RCC 7860 (cell line): Measurements from ENCODE around the gene PPWD1.
A peak's percentile ranks its signal among the peaks of the same experiment; 100 is the strongest.
"Not testable (repeated sequence)": the region's sequence is repeated elsewhere in the genome, so short reads cannot be mapped to it uniquely, and the experiment has no call there.

ENCODE experiments used
- DNase-seq: peaks from one replicate; pipeline ENCODE4 v3.0.0-alpha.2; 2015; ENCODE audit warnings: low spot score
- FAIRE-seq: peaks from 2 replicates; lab custom pipeline; 2012; peaks lifted over from hg19 to GRCh38; lab: Jason Lieb, UNC

PPWD1 gene

DNA sequence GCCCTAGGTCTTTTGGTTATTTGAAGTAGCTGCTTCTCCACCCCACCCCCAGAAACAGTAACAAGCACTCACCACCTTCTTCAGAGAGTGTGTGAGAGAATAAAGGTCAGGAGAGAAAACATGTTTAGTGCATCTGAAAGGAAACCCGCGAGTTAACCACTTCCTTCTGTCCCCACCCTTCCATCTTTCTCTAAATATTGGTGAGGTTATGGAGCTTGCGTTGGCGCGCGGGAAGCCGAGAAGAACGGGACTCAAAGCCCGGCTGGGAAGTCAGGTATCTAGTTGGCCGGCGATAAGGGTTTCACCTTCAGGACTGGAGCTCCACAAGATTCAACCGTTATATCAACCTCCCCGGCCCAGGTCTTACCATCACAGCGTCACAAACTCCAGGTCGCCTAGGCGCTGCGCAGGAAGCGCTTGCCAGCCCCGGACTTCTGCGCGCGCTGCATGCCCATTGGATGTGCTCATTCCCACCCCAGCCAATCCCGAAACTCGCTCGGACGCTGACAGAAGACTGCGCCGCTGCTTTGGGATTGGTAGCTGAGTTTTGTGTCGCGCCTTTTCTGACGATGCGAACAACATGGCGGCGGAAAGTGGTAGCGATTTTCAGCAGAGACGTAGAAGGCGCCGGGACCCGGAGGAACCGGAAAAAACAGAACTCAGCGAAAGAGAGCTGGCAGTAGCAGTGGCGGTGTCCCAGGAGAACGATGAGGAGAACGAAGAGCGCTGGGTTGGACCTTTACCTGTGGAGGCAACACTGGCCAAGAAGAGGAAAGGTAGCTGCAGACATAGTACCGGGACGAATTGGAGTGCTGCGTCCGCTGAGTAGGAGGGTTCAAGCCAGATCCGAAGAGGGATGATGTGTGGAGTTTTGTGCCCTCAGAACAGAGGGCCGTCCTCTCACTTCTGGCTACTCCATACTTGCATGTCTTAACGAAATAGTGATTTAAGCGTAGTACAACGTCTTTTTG is at the start of gene PPWD1, which contains the start of gene CENPK:
TSS of gene PPWD1 (plus strand) at position 566 of the 971 bp plus-strand sequence. CDS start at position 581, 15 bp downstream.
TSS of gene CENPK (minus strand) at position 438 of the 971 bp plus-strand sequence. CDS start 8,261 bp downstream, outside the sequence.
- peak; percentile 59 for FAIRE-seq
- DNase-seq = peak; percentile 80

DNA sequence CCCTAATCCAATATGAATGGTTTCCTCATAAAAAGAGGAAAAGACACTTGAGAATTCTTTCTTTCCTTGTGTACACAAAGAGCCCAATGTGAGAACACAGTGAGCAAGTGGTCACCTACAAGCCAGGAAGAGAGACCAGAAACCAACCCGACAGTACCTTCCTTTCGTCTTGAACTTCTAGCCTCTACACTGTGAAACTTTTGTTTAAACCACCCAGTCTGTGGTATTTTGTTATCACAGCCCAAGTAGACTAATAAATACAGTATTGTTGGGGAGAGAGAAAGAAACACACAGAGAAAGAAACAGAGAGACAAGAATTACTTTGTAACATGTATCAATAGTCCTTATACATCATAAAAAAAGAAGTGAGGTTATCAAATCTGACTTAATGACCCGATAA is 37.4 kb upstream of the PPWD1 start:
- FAIRE-seq = no peak
- no peak for DNase-seq

DNA sequence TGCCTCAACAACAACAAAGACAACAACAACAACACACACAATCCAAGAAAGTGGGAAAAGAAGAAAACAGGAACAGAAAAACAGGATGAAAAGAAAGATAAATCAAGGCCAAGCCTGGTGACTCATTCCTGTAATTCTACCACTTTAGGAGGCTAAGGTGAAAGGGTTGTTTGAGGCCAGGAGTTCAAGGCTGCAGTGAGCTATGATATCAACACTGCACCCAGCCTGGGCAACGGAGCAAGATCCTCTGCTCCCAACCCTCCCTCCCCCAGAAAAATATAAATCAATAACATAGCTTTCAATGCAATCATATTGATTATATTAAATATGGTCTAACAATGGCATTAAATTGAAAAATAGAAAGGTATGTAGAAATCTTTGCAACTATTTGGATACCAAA is 32.2 kb upstream of the PPWD1 start:
- FAIRE-seq (no peak), DNase-seq (no peak)

DNA sequence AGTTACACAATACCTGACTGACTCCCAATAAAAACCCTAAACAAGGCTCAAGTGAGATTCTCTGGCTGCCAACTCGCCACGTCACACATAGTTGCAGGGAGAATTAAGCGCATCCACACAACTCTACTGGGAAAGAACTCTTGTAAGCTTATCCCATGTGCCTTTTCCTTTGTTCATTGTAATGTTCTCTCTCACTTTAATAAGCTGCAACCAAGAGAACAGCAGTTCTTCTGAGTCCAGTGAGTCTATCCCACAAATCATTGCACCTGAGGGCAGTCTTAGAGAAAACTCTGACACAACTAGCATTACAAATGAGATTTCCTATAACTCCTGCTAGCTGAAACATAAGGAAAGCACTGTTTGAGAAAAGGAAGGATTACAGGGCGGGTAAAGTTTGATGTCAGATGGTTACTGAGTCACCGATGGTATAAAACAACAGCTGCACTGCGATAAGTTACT is 27.5 kb upstream of the PPWD1 start:
- DNase-seq = no peak
- no peak for FAIRE-seq

DNA sequence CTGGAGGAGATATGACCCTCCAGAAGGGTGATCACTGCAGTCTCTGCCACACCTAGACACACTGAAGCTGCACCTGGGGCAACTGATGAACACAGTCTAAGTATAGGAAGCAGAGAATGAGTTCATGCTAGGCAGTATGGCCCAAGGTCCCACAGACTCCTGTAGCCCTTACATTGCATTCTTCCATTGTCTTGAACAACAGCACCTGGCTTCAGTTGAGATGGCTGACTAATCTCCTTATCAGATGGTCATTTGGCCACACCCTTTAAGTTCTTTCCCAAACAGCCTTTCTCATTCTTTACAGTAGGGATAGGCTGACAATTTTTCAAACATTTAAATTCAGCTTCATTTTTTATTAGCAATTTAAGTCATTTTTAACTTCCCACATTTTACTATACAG is 23.3 kb upstream of the PPWD1 start:
- no peak for DNase-seq
- FAIRE-seq = no peak

DNA sequence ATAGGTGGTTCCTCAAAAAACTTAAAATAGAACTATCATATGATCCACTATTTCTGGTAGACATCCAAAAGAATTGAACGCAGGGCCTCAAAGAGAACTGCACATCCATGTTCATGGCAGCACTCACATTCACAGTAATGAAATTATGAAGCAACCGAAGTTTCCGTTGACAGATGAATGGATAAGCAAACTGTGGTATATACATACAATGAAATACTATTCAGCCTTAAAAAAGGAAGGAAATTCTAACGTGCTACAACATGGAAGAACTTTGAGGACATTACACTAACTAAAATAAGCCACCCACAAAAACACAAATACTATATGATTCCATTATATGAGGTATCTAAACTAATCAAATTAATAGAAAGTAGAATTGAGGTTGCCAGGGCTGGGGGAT is 18.6 kb upstream of the PPWD1 start:
- FAIRE-seq = no peak
- no peak for DNase-seq

DNA sequence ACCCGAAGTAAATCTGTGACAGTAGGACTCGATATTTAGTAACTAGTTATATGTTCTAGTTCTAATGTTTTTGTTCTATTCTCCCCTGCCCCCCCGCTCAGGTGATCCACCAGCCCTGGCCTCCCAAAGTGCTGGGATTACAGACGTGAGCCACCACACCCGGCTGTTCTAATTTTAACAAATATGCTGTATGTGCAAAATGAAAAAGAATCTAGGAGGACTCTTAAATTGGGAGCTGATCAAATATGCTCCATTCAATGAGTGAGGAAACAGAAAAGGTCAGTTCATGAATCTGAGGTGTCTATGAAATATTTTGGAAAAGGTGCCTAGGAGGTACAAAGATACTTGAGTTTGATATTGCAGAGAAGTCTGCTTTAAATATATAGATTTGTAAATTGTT is 17.0 kb upstream of the PPWD1 start:
- FAIRE-seq (no peak), DNase-seq (no peak)

DNA sequence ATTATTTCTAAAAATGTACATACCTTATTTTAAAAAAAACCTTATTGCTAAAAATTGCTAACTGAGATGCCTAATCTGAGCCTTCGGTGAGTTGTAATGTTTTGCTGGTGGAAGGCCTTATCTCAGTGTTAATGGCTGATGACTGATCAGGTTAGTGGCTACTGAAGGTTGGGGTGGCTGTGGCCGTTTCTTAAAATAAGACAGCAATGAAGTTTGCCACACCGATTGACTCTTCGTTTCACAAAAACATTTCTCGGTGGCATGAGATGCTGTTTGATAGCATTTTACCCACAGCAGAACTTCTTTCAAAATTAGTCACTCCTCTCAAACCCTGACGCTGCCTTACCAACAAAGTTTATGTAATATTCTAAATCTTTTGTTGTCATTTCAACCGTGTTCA is 14.8 kb upstream of the PPWD1 start:
- FAIRE-seq = no peak
- DNase-seq = no peak

DNA sequence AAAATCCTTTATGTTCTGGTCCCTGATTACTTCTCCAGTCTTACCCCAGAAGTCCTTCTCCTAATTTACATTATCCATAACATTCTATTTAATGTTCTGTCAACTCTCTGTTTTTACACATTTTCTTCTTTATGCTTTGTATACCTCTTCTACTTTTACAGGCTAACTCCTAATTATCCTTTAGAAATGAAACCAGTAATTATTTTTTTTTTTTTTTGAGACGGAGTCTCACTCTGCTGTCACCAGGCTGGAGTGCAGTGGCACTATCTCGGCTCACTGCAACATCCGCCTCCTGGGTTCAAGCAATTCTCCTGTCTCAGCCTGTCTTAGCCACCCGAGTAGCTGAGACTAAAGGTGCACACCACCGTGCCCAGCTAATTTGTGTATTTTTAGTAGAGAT is 9.2 kb upstream of the PPWD1 start:
- DNase-seq (no peak), FAIRE-seq (no peak)

DNA sequence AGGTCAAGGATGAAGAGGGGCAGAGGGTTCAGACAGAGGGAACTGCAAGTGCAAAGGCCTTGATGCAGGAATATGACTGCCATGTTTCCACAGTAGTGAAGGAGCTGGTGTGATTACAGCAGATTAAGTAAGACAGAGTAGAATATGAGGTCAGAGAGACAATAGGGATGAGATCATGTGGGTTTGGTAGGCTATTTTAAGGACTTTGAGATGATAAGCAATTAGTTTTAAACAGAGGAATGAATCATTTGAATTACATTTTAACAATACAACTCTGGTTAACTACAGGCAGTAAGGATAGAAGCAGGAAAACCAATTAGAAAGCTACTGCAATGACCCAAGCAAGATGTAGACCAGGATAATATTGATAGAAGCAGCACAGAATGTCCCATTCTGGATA is 7.8 kb upstream of the PPWD1 start:
- FAIRE-seq = no peak
- no peak for DNase-seq

DNA sequence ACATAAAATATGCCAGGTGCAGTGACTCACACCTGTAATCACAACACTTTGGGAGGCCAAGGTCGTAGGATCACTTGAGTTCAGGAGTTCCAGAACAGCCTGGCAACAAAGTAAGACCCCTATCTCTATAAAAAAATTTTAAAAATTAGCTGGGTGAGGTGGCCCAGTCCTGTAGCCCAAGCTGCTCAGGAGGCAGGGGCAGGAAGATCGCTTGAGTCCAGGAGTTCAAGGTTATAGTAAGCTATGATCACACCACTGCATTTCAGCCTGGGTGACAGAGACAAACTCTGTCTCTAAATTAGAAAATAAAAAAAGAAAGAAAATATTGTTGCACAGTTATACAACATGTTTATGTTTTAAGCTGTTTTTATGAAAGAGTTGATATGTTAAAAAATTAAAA is 6.9 kb upstream of the PPWD1 start:
- no peak for FAIRE-seq
- no peak for DNase-seq

DNA sequence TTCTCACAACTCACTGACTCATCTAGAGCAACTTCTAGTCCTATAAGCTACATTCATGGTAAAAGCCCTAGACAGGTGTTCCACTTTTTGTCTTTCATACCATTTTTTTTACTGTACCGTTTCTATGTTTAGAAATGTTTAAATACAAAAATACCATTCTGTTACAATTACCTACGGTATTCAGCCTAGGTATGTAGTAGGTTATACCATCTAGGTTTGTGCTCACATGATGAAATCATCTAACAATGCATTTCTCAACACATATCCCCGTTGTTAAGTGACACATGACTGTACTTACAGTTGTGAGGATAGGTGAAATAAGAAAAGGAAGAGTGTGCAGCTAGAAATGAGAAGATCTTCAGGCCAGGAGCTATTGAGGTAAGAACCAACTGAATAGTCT is 6.4 kb upstream of the PPWD1 start:
- DNase-seq (no peak), FAIRE-seq (no peak)

DNA sequence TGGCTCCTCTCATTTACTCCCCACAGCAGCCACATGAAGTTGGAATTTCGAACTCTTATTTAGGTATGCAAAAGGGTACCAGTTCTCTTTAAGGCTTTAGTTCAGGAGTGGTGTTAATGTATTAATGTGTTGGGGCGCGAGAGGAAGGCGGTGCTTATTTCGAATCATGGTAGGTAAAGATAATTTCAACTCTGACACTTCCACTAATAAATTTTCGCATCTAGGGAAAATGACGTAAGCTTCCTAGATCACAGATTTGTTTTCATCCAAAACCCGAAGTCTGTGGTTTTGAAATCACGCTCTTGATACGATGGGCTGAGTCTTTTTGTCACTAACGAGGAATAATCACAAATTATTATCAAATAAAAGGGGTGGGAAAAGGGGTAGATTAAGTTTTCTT is 681 bp downstream of the PPWD1 start:
- DNase-seq = no peak
- no peak for FAIRE-seq

DNA sequence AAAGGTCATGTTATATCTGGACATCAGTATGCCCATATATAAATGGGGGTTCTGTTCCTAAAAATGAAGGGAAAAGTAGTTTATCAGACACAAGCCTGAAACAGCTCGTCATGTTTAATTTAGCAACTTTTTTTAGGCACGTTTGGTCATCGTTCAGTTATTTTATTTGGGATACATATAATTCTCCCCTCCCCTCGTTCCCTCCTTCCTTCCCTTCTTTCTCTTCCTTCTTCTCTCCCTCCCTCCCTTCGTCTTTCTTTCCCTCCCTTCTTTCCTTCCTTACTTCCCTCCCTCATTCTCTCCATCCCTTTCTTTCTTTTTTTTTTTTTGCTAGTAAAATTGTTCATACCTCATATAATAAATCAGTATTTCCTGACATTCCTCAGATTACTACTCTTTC is 3.4 kb downstream of the PPWD1 start:
- DNase-seq (no peak), FAIRE-seq (no peak)

DNA sequence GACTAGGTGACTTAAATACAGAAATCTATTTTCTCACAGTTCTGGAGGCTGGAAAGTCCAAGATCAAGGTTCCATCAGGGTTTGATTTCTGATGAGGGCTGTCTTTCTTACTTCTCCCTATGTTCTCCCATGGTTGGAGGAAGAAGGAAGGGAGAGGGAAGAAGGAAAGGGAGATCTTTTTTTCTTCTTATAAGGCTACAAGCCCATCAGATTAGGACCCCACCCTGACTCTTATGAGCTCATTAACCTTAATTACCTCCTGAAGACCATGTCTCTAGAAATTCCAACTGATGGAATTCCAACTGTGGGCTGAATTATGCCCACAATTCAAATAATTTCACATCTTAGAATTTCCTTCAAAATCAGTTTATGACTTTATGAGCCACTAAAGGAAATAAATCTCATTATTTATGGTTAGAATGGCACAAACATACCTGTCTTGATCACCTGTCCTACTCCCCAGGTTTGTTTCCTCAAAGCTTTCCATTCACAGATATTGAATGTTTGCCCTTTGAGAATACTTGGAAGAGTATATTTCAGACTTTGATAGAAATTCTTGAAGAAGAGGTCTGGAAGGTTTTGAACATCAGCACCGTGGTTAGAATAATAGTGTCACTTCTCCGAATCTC is 7.6 kb downstream of the PPWD1 start:
- DNase-seq (no peak), FAIRE-seq (no peak)

DNA sequence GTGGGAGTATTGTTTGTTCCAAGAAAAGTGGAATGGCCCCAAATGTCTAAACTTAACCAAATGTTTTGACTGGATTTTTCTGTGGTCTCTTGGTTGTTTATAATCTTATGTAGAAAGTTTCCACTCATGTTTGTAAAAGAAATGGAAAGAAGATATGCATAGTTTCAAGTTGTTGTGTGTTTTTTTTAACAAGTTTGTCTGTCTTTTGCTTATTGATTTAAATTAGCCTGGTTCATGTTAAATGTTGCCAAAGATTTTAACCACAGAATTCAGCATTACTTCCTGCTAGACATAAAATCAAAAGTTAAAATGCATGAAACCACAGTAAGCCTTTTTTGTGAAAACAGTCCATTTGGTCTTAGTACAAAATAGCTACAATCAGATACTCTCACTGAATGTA is 14.0 kb downstream of the PPWD1 start:
- FAIRE-seq (no peak), DNase-seq (no peak)

DNA sequence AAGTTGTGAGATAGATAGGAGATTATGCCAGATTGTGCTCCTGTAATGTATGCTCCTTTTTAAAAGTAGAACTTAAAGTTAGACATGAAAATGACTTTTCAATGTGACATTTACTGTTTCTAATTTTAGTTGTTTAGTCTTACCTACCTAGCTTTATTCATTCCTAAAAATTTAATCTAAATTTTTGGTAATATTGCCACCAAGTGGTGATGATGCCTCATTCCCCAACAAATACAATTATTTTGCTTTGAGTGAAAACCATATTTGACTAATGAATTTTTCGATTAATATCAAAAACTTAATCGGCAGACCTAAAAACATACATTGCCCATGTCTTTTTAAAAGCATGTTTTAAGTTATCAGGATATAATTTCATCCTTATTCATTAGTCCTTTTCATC is 25.6 kb downstream of the PPWD1 start:
- no peak for FAIRE-seq
- no peak for DNase-seq

DNA sequence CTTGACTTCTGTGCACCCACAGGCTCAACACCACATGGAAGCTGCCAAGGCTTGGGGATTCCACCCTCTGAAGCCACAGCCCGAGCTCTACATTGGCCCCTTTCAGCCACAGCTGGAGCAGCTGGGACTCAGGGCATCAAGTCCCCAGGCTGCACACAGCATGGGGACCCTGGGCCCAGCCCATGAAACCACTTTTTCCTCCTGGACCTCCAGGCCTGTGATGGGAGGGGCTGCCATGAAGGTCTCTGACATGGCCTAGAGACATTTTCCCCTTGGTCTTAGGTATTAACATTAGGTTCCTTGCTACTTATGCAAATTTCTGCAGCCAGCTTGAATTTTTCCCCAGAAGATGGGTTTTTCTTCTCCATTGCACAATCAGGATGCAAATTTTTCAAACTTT is 38.7 kb downstream of the PPWD1 start:
- not testable (repeated sequence) for DNase-seq

DNA sequence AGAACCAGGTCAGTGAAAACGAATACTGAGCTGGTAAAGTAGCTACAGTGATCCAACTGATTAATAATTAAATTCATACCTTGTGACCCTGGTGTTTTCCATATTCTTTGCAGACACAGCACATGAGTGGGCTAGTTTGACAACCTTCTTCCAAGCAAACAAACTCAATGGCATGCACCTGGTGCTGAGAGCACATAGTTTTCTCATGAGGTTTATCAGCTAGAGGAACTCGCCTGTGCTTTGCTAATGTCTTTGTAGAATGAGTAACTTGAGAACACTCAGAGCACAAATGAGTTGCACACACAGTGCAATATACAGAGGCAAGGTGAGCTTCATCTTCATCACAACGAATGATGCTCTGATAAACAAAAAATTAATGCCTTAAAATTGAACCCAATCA is 48.4 kb downstream of the PPWD1 start:
- DNase-seq (peak; percentile 64), FAIRE-seq (peak; percentile 30)

More for the DNA sequence above, 38.7 kb downstream of the PPWD1 start:
- FAIRE-seq = not testable (repeated sequence)

DNA sequence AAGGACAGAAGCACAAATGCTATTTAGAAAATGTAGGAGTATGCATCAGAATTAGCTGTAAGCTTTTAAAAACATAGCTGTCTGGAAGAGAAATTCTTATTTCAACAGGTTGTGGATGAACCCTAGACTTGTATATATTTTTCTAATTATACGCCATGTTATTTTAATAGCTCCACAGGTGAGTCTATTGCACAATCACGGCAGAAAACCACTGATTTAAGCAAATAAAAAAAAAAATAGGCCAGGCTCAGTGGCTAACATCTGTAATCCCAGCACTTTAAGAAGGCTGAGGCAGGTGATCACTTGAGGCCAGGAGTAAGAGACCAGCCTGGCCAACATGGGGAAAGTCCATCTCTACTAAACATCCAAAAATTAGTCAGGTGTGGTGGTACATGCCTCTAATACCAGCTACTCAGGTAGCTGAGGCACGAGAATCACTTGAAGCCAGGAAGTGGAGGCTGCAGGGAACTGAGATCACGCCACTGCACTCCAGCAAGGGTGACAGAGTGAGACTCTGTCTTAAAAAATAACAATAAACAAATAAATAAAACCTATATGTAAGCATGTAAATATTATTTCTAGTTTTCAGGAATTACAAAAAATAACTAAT is 49.3 kb downstream of the PPWD1 start:
- FAIRE-seq (no peak), DNase-seq (no peak)

DNA sequence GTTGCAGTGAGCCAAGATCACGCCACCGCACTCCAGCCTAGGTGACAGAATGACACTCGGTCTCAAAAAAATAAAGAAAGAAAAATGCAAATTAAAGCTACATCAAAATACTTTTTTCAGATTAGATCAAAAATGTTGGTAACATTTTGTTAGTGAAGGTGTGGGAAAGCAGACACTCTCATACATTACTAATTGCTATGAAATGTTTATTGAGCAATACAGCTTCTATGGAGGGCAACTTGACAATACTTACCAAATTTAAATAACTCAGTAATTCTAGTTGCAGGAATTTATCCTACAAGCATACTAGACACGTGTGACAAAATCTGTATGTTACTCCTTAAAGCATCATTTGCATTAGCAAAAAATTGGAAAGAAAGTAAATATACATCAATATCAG is 56.9 kb downstream of the PPWD1 start:
- FAIRE-seq = no peak

More for the DNA sequence above, 56.9 kb downstream of the PPWD1 start:
- DNase-seq = no peak
